Measurements from ENCODE around the gene BCAP29.
A peak's percentile ranks its signal among the peaks of the same experiment; 100 is the strongest.

The BCAP29 gene

DNA sequence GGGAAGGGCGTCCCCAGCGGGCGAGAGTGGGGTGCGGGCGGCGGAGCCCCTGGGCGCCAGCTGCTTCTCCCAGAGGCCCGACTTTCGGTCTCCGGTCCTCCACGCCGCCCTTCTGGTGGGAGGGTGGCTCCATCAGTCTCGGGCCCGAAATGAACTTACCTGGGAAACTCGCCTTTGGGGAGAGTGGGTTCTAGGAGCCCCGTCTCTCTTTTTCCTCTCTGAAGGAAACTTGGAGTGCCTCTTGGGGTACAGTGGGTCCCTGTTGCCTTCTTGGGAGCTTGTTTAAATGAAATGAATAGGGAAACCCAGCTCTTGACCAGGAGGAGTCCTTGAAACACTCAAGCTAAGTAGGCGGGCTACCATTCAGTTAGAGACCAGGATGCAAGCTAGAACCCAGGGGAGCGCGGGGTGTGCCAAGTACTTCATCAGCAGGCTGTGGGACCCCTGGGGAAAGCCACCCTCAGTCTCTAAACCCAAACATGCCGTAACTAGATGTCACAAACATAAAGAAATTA is 81.9 kb downstream of the BCAP29 start (continued):
- TF ChIP-seq GLIS1 (tag by site-specific recombination; IDR thresholded peaks at IDR 0.05): 0 out of 2 replicates have a peak, but pooled peaks have one; percentile 27
- TF ChIP-seq, protein P1, sequence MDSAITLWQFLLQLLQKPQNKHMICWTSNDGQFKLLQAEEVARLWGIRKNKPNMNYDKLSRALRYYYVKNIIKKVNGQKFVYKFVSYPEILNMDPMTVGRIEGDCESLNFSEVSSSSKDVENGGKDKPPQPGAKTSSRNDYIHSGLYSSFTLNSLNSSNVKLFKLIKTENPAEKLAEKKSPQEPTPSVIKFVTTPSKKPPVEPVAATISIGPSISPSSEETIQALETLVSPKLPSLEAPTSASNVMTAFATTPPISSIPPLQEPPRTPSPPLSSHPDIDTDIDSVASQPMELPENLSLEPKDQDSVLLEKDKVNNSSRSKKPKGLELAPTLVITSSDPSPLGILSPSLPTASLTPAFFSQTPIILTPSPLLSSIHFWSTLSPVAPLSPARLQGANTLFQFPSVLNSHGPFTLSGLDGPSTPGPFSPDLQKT (IDR thresholded peaks at IDR 0.05; ENCODE audit: borderline replicate concordance, low read depth, low read length): no peak
- TF ChIP-seq, protein P2, sequence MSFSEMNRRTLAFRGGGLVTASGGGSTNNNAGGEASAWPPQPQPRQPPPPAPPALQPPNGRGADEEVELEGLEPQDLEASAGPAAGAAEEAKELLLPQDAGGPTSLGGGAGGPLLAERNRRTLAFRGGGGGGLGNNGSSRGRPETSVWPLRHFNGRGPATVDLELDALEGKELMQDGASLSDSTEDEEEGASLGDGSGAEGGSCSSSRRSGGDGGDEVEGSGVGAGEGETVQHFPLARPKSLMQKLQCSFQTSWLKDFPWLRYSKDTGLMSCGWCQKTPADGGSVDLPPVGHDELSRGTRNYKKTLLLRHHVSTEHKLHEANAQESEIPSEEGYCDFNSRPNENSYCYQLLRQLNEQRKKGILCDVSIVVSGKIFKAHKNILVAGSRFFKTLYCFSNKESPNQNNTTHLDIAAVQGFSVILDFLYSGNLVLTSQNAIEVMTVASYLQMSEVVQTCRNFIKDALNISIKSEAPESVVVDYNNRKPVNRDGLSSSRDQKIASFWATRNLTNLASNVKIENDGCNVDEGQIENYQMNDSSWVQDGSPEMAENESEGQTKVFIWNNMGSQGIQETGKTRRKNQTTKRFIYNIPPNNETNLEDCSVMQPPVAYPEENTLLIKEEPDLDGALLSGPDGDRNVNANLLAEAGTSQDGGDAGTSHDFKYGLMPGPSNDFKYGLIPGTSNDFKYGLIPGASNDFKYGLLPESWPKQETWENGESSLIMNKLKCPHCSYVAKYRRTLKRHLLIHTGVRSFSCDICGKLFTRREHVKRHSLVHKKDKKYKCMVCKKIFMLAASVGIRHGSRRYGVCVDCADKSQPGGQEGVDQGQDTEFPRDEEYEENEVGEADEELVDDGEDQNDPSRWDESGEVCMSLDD (tag by site-specific recombination; IDR thresholded peaks at IDR 0.05): peak; percentile 64; the same call in 1 of the 2 replicates
- TF ChIP-seq ZNF292 (tag by site-specific recombination; IDR thresholded peaks at IDR 0.05; ENCODE audit: borderline replicate concordance, low read depth): no peak
- TF ChIP-seq ZNF610 (tag by site-specific recombination; IDR thresholded peaks at IDR 0.05; ENCODE audit: borderline replicate concordance): 0 out of 2 replicates have a peak, but pooled peaks have one; percentile 10
- no peak for TF ChIP-seq ZNF621 (tag by site-specific recombination; IDR thresholded peaks at IDR 0.05)
- no peak for TF ChIP-seq REPIN1 (tag by site-specific recombination; IDR thresholded peaks at IDR 0.05; ENCODE audit: low read depth)
- TF ChIP-seq YY1 (tag by site-specific recombination; IDR thresholded peaks at IDR 0.05): no peak
- TF ChIP-seq ZFP69B (tag by site-specific recombination; IDR thresholded peaks at IDR 0.05): no peak
- TF ChIP-seq, protein P3, sequence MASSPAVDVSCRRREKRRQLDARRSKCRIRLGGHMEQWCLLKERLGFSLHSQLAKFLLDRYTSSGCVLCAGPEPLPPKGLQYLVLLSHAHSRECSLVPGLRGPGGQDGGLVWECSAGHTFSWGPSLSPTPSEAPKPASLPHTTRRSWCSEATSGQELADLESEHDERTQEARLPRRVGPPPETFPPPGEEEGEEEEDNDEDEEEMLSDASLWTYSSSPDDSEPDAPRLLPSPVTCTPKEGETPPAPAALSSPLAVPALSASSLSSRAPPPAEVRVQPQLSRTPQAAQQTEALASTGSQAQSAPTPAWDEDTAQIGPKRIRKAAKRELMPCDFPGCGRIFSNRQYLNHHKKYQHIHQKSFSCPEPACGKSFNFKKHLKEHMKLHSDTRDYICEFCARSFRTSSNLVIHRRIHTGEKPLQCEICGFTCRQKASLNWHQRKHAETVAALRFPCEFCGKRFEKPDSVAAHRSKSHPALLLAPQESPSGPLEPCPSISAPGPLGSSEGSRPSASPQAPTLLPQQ (tag by site-specific recombination; IDR thresholded peaks at IDR 0.05): 0 out of 2 replicates have a peak, but pooled peaks have one; percentile 1
- TF ChIP-seq ZNF394 (tag by site-specific recombination; IDR thresholded peaks at IDR 0.05; ENCODE audit: borderline replicate concordance): no peak
- TF ChIP-seq ZNF654 (tag by site-specific recombination; IDR thresholded peaks at IDR 0.05; ENCODE audit: low read depth): no peak
- TF ChIP-seq, protein P4, sequence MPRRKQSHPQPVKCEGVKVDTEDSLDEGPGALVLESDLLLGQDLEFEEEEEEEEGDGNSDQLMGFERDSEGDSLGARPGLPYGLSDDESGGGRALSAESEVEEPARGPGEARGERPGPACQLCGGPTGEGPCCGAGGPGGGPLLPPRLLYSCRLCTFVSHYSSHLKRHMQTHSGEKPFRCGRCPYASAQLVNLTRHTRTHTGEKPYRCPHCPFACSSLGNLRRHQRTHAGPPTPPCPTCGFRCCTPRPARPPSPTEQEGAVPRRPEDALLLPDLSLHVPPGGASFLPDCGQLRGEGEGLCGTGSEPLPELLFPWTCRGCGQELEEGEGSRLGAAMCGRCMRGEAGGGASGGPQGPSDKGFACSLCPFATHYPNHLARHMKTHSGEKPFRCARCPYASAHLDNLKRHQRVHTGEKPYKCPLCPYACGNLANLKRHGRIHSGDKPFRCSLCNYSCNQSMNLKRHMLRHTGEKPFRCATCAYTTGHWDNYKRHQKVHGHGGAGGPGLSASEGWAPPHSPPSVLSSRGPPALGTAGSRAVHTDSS (tag by site-specific recombination; IDR thresholded peaks at IDR 0.05): no peak
- TF ChIP-seq, protein P5, sequence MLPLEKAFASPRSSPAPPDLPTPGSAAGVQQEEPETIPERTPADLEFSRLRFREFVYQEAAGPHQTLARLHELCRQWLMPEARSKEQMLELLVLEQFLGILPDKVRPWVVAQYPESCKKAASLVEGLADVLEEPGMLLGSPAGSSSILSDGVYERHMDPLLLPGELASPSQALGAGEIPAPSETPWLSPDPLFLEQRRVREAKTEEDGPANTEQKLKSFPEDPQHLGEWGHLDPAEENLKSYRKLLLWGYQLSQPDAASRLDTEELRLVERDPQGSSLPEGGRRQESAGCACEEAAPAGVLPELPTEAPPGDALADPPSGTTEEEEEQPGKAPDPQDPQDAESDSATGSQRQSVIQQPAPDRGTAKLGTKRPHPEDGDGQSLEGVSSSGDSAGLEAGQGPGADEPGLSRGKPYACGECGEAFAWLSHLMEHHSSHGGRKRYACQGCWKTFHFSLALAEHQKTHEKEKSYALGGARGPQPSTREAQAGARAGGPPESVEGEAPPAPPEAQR (tag by site-specific recombination; IDR thresholded peaks at IDR 0.05): no peak
- TF ChIP-seq, protein P6, sequence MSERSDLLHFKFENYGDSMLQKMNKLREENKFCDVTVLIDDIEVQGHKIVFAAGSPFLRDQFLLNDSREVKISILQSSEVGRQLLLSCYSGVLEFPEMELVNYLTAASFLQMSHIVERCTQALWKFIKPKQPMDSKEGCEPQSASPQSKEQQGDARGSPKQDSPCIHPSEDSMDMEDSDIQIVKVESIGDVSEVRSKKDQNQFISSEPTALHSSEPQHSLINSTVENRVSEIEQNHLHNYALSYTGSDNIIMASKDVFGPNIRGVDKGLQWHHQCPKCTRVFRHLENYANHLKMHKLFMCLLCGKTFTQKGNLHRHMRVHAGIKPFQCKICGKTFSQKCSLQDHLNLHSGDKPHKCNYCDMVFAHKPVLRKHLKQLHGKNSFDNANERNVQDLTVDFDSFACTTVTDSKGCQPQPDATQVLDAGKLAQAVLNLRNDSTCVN (tag by site-specific recombination; optimal IDR thresholded peaks at IDR 0.05): peak; percentile 28
- TF ChIP-seq ZNF423 (tag by site-specific recombination; IDR thresholded peaks at IDR 0.05): peak; percentile 88
- no peak for TF ChIP-seq ZNF274 (IDR thresholded peaks at IDR 0.05; ENCODE audit: low read length)
- no peak for TF ChIP-seq ZNF274 (tag by site-specific recombination; IDR thresholded peaks at IDR 0.05; ENCODE audit: borderline replicate concordance)
- TF ChIP-seq, protein P7, sequence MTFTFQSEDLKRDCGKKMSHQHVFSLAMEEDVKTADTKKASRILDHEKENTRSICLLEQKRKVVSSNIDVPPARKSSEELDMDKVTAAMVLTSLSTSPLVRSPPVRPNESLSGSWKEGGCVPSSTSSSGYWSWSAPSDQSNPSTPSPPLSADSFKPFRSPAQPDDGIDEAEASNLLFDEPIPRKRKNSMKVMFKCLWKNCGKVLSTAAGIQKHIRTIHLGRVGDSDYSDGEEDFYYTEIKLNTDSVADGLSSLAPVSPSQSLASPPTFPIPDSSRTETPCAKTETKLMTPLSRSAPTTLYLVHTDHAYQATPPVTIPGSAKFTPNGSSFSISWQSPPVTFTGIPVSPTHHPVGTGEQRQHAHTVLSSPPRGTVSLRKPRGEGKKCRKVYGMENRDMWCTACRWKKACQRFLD (tag by site-specific recombination; IDR thresholded peaks at IDR 0.05): no peak
- TF ChIP-seq, protein P8, sequence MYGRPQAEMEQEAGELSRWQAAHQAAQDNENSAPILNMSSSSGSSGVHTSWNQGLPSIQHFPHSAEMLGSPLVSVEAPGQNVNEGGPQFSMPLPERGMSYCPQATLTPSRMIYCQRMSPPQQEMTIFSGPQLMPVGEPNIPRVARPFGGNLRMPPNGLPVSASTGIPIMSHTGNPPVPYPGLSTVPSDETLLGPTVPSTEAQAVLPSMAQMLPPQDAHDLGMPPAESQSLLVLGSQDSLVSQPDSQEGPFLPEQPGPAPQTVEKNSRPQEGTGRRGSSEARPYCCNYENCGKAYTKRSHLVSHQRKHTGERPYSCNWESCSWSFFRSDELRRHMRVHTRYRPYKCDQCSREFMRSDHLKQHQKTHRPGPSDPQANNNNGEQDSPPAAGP (tag by site-specific recombination; IDR thresholded peaks at IDR 0.05): no peak
- TF ChIP-seq ZNF560 (tag by site-specific recombination; IDR thresholded peaks at IDR 0.05; ENCODE audit: borderline replicate concordance): no peak
- TF ChIP-seq ZNF2 (tag by site-specific recombination; IDR thresholded peaks at IDR 0.05): 0 out of 2 replicates have a peak, but pooled peaks have one; percentile 3
- TF ChIP-seq, protein P9, sequence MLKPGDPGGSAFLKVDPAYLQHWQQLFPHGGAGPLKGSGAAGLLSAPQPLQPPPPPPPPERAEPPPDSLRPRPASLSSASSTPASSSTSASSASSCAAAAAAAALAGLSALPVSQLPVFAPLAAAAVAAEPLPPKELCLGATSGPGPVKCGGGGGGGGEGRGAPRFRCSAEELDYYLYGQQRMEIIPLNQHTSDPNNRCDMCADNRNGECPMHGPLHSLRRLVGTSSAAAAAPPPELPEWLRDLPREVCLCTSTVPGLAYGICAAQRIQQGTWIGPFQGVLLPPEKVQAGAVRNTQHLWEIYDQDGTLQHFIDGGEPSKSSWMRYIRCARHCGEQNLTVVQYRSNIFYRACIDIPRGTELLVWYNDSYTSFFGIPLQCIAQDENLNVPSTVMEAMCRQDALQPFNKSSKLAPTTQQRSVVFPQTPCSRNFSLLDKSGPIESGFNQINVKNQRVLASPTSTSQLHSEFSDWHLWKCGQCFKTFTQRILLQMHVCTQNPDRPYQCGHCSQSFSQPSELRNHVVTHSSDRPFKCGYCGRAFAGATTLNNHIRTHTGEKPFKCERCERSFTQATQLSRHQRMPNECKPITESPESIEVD (tag by site-specific recombination; IDR thresholded peaks at IDR 0.05): no peak
- TF ChIP-seq ZNF501 (tag by site-specific recombination; IDR thresholded peaks at IDR 0.05): peak; percentile 12

Measured in HEK293 (cell line).